Spleen (tissue), 11 donors: ENCODE data around the gene LRFN2. TPM values are rescaled to one million over a fixed set of nuclear protein-coding genes. Genes with fewer than 3 reads are reported as not detected.

ENCODE experiments used
- DNase-seq: peaks from one replicate; pipeline ENCODE4 v3.0.0-alpha.2; 2020
- H3K27ac ChIP-seq, 8 donors: fragments of 200-600 bp; sonication (generic) in 7 of 8; 1 replicate in 4 of 8; 2 replicates in 4 of 8; pipeline versions ENCODE4 v1.5.0 to v1.8.0; 2016 to 2021; ENCODE audit warnings: inconsistent platforms in 4 of 8, mild to moderate bottlenecking in 4 of 8, moderate library complexity in 1 of 8
- H3K27me3 ChIP-seq, 7 donors: fragments of 200-600 bp; sonication (generic) in 6 of 7; replicated peaks in 1 of 7; 1 replicate in 4 of 7; 2 replicates in 3 of 7; pipeline versions ENCODE4 v1.5.0 to v1.8.0; 2016 to 2021; ENCODE audit warnings: inconsistent platforms in 3 of 7, mild to moderate bottlenecking in 1 of 7
- H3K36me3 ChIP-seq, 6 donors: fragments of 200-600 bp; sonication (generic) in 5 of 6; 1 replicate in 4 of 6; 2 replicates in 2 of 6; pipeline versions ENCODE4 v1.5.0 to v1.8.0; 2016 to 2021; ENCODE audit warnings: inconsistent platforms in 2 of 6
- H3K4me1 ChIP-seq, 6 donors: fragments of 200-600 bp; sonication (generic) in 5 of 6; 1 replicate in 3 of 6; 2 replicates in 3 of 6; pipeline versions ENCODE4 v1.5.0 to v1.8.0; 2016 to 2021; ENCODE audit warnings: inconsistent platforms in 3 of 6
- H3K4me3 ChIP-seq, 8 donors: fragments of 200-600 bp; sonication (generic) in 7 of 8; 1 replicate in 4 of 8; 2 replicates in 4 of 8; pipeline versions ENCODE4 v1.5.0 to v1.8.0; 2016 to 2021; ENCODE audit warnings: inconsistent platforms in 4 of 8, mild to moderate bottlenecking in 4 of 8, moderate library complexity in 2 of 8
- H3K9me3 ChIP-seq, 8 donors: fragments of 200-600 bp; sonication (generic) in 7 of 8; 1 replicate in 4 of 8; 2 replicates in 4 of 8; pipeline versions ENCODE4 v1.5.0 to v1.8.0; 2016 to 2021; ENCODE audit warnings: inconsistent platforms in 4 of 8
- CTCF ChIP-seq, 11 experiments: fragments of 200-600 bp in 7 of 11; fragments of 450-650 bp in 4 of 11; sonication (generic) in 4 of 11; IDR thresholded peaks in 8 of 11; conservative IDR thresholded peaks in 3 of 11; 1 replicate in 7 of 11; 2 replicates in 4 of 11; pipeline versions ENCODE4 v1.4.0 to v1.8.0; 2016 to 2021; ENCODE audit warnings: antibody characterized with exemption in 11 of 11, inconsistent platforms in 4 of 11, mild to moderate bottlenecking in 1 of 11
- POLR2A ChIP-seq, 3 donors: fragments of 450-650 bp; IDR thresholded peaks; one replicate each; pipeline ENCODE4 v1.5.1; 2017; ENCODE audit warnings: antibody characterized with exemption in 3 of 3, mild to moderate bottlenecking in 1 of 3
- POLR2AphosphoS5 ChIP-seq, 3 donors: sonication (generic); formaldehyde crosslinking; IDR thresholded peaks; one replicate each; pipeline ENCODE4 v1.5.1; 2017; ENCODE audit warnings: antibody characterized with exemption in 3 of 3
- WGBS, 5 donors: extraction: QIAGEN DNeasy Blood & Tissue Kit in 3 of 5; methylation state at CpG; one replicate each; pipeline versions ENCODE4 v1.1.5 to v1.1.7; 2013 to 2018; 5-methylcytosine and 5-hydroxymethylcytosine counted together
- intact Hi-C: fragments of 100-400 bp; cut with DNase I; formaldehyde crosslinking; loops from one replicate; pipeline ENCODE4 v1.15.0; 2023; ENCODE audit warnings: low total_unique reads
- polyA plus RNA-seq, 3 donors: library from polyadenylated mRNA; stranded (reverse); fragments of 200-250 nt; gene quantifications; one replicate each; pipeline ENCODE4 v1.2.1, GENCODE V29; 2013
- total RNA-seq, 7 donors: library from RNA; depleted of rRNA in 3 of 7; stranded (reverse); fragments of >200 nt in 3 of 7; fragmentation: NEBNext Ultra II Directional in 4 of 7; extraction: Animal tissue kit (Norgen Biotek cat#: 25700) in 4 of 7; gene quantifications; one replicate each; pipeline versions ENCODE4 v1.1.0 to v1.2.1, GENCODE V29; 2016 to 2021
- donor health status: healthy with polysubstance abuse.
- donor health status: DM: no; HTN: no; CAD: no; lungs with moderate emphysema.
- donor health status: DM: no; HTN: no; CAD: no.
- donor health status: Bipolar disorder and iron deficiency.
- donor health status: healthy.
- donor health status: DM: no; HTN: no; CAD: no.
- donor health status: DM: yes; HTN: yes; CAD: no.

LRFN2 gene
- total and polyA plus RNA-seq, 10 donors = 0.05 to 6.0 (median 1.3) TPM

- no peaks in the 10 kb centered on the region for H3K27me3 ChIP-seq
- intact Hi-C loops = no loop called here
- no peak overlapping the region for H3K4me3 ChIP-seq
- no peaks in the 10 kb centered on the region for H3K9me3 ChIP-seq
- WGBS, 5 donors = 93 to 99% (median 96%) methylated on average over 11 of the region's 11 CpGs
- TF ChIP-seq CTCF (IDR thresholded peaks at IDR 0.05 in 8 of 11, conservative IDR thresholded peaks at IDR 0.05 in 3 of 11) = no peak
- no peak for TF ChIP-seq POLR2A (IDR thresholded peaks at IDR 0.05)
- TF ChIP-seq POLR2AphosphoS5 (IDR thresholded peaks at IDR 0.05) = no peak
- DNase-seq = no peak
- no peaks in the 10 kb centered on the region for H3K36me3 ChIP-seq
- H3K4me1 ChIP-seq = peaks cover 0 to 4% (median 0%) of the 10 kb centered on the region in 6 donors
- no peak overlapping the region for H3K27ac ChIP-seq
Observed at GRCh38 chr6:40378725-40379074, 208.5 kb downstream of the LRFN2 start.

- TF ChIP-seq CTCF (IDR thresholded peaks at IDR 0.05 in 8 of 11, conservative IDR thresholded peaks at IDR 0.05 in 3 of 11) (no peak), POLR2AphosphoS5 (IDR thresholded peaks at IDR 0.05) (no peak), POLR2A (IDR thresholded peaks at IDR 0.05) (no peak)
- H3K36me3 ChIP-seq = no peaks in the 10 kb centered on the region
- no peak for DNase-seq
- H3K4me1 ChIP-seq = peaks cover 0 to 4% (median 0%) of the 10 kb centered on the region in 6 donors
- H3K9me3 ChIP-seq = no peaks in the 10 kb centered on the region
- intact Hi-C loops = no loop called here
- no peaks in the 10 kb centered on the region for H3K27me3 ChIP-seq
- 87 to 95% (median 89%) methylated on average over 20 to 21 of the region's 21 CpGs for WGBS, 5 donors
- no peak overlapping the region for H3K27ac ChIP-seq
- no peak overlapping the region for H3K4me3 ChIP-seq
Observed at GRCh38 chr6:40378071-40378724, 209.0 kb downstream of the LRFN2 start.

- TF ChIP-seq POLR2AphosphoS5 (IDR thresholded peaks at IDR 0.05) (no peak), CTCF (IDR thresholded peaks at IDR 0.05 in 8 of 11, conservative IDR thresholded peaks at IDR 0.05 in 3 of 11) (no peak), POLR2A (IDR thresholded peaks at IDR 0.05) (no peak)
- Histone ChIP-seq H3K4me3 (no peak overlapping the region), H3K27me3 (no peaks in the 10 kb centered on the region), H3K9me3 (no peaks in the 10 kb centered on the region), H3K4me1 (peaks cover 0 to 4% (median 0%) of the 10 kb centered on the region in 6 donors), H3K27ac (no peak overlapping the region), H3K36me3 (no peaks in the 10 kb centered on the region)
- intact Hi-C loops = no loop called here
- no peak for DNase-seq
- WGBS, 5 donors = 83 to 96% (median 94%) methylated on average over 2 of the region's 2 CpGs
Observed at GRCh38 chr6:40377173-40377806, 209.9 kb downstream of the LRFN2 start.

- peaks cover 0 to 1% (median 0%) of the 10 kb centered on the region in 6 donors for H3K4me1 ChIP-seq
- TF ChIP-seq POLR2A (IDR thresholded peaks at IDR 0.05) (no peak), CTCF (IDR thresholded peaks at IDR 0.05 in 8 of 11, conservative IDR thresholded peaks at IDR 0.05 in 3 of 11) (no peak)
- no peak overlapping the region for H3K27ac ChIP-seq
- H3K27me3 ChIP-seq = no peaks in the 10 kb centered on the region
- intact Hi-C loops = no loop called here
- H3K9me3 ChIP-seq = no peaks in the 10 kb centered on the region
- no peaks in the 10 kb centered on the region for H3K36me3 ChIP-seq
- H3K4me3 ChIP-seq = no peak overlapping the region
- DNase-seq = no peak
- WGBS, 5 donors = 50 to 85% (median 53%) methylated on average over 1 of the region's 1 CpG
Observed at GRCh38 chr6:40376113-40376650, 211.0 kb downstream of the LRFN2 start.
